Activated T-helper 2 cell treated with anti-CD3 and anti-CD28 coated beads, Interferon-gamma antibody, Interleukin-2, Interleukin-4, amounts not matched to agents 10 μg/mL and 5 μg/mL and 100 μg/mL, durations not matched to agents 14 hours and 24 hours and 36 hours (primary cell): ENCODE results near the gene BPIFA2. TPM values are rescaled to one million over a fixed set of nuclear protein-coding genes. Genes with fewer than 3 reads are reported as not detected.

Source experiments
- DNase-seq: peaks from one replicate; pipeline ENCODE4 v3.0.0; 2021; ENCODE audit warnings: low spot score
- H3K27ac Mint-ChIP-seq: one replicate; pipeline ENCODE4 v1.8.0; 2021; ENCODE audit warnings: mixed read lengths
- H3K27me3 Mint-ChIP-seq: one replicate; pipeline ENCODE4 v1.8.0; 2021; ENCODE audit warnings: low read depth, mixed read lengths
- H3K36me3 Mint-ChIP-seq: one replicate; pipeline ENCODE4 v1.8.0; 2021; ENCODE audit warnings: low read depth, mixed read lengths
- H3K4me1 Mint-ChIP-seq: one replicate; pipeline ENCODE4 v1.8.0; 2021; ENCODE audit warnings: low read depth, mixed read lengths
- H3K4me3 Mint-ChIP-seq: one replicate; pipeline ENCODE4 v1.8.0; 2021; ENCODE audit warnings: low read depth, mild to moderate bottlenecking, moderate library complexity, mixed read lengths
- H3K9me3 Mint-ChIP-seq: one replicate; pipeline ENCODE4 v1.8.0; 2021; ENCODE audit warnings: mixed read lengths
- intact Hi-C: fragments of 100-400 bp; cut with micrococcal nuclease; formaldehyde crosslinking; loops from one replicate; pipeline ENCODE4 v1.15.1; 2023
- total RNA-seq: library from RNA; stranded (reverse); gene quantifications from 2 replicates; pipeline ENCODE4 v1.2.3, GENCODE V29; 2022

BPIFA2 gene
- total RNA-seq, 1 donor from 2014 or later = not detected

DNA sequence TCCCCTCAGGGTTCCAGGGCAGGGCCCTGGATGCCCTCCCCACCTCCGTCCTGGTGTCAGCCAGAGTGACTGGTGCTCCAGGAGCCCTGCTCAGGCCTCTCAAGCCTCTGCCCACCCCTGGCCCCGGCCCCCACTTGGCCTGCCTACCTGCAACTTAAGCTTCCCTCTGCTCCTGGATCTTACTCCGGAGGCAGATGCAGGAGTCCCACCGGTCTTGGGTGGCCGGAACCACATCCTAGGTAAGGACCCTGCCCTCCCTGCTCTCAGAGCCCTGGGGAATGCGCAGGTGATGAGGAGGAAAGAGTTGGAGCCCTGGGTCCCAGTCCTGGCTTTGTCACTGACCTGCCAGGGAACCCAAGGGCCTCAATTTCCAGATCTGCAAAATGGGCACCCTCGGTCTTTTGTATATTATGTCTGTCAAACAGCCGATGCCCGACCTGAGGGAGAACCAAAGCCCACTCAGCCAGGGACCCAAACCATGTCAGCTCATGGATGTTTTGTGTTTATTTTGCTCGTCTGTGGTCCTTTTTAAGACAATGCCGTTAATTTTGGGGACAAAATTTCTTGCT is 34.5 kb upstream of the BPIFA2 start:
- H3K27me3 Mint-ChIP-seq = peaks cover 8% of the 10 kb centered on the region
- no peaks in the 10 kb centered on the region for H3K9me3 Mint-ChIP-seq
- DNase-seq = no peak
- H3K27ac Mint-ChIP-seq = no peak overlapping the region
- no peaks in the 10 kb centered on the region for H3K36me3 Mint-ChIP-seq
- H3K4me3 Mint-ChIP-seq = no peak overlapping the region
- intact Hi-C loops = no loop called here
- no peaks in the 10 kb centered on the region for H3K4me1 Mint-ChIP-seq

DNA sequence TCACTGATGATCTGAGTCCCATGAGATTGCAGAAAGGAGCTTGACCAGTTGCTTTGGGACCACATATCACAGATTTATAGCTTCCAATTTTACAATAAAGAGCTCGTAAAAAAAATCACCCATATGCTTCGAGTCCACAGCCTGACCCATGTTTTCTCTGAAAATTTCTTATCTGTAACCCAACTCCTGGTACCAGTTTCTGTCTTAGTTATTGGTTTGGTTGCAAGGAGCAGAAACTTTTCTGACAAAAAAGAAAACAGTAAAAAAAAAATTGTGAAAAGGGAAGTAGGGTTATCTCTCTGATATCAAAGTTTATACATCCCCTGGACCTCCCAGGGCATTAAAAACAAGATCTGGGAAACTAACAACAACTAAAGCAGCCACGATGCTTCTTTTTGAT is 30.8 kb upstream of the BPIFA2 start:
- Mint-ChIP-seq H3K27ac (no peak overlapping the region), H3K36me3 (no peaks in the 10 kb centered on the region), H3K4me1 (no peaks in the 10 kb centered on the region), H3K27me3 (peaks cover 5% of the 10 kb centered on the region), H3K9me3 (no peaks in the 10 kb centered on the region), H3K4me3 (no peak overlapping the region)
- intact Hi-C loops = no loop called here
- DNase-seq = no peak

DNA sequence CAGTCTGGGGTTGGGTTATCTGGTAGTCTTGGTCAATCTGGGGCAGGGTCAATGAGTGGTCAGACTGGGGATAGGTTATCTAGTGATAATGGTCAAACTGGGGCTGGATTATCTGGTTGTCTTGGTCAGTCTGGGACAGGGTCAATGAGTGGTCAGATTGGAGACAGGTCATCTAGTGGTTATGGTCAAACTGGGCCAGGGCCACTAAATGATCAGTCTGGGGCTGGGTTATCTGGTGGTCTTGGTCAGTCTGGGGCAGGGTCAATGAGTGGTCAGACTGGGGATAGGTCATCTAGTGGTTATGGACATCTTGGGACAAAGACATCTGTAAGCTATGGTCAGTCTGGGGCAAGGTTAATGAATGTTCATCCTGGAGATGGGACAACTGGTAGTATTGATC is 28.5 kb upstream of the BPIFA2 start:
- Mint-ChIP-seq H3K27me3 (peaks cover 10% of the 10 kb centered on the region), H3K27ac (no peak overlapping the region), H3K9me3 (no peaks in the 10 kb centered on the region), H3K4me3 (no peak overlapping the region), H3K4me1 (no peaks in the 10 kb centered on the region), H3K36me3 (no peaks in the 10 kb centered on the region)
- intact Hi-C loops = no loop called here
- no peak for DNase-seq

DNA sequence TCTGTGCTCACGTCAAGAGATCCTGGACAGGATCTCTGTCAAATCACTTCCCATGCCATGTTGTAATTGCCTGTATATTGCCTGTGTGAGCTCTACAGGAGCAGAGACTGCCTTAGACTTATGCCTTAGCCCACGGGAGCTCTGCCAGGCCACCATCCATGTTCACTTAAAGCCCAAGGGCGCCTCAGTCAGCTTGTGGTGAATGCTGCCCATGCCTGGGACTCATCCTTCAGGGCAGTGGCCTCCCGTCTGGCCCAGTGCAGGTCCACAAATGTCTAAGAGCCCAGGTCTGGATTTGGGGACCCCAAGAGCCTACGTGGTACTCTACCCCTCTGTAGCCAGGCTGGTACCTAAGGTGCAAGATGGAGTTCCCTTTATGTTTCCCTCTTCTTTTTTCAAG is 22.4 kb upstream of the BPIFA2 start:
- intact Hi-C loops = no loop called here
- Mint-ChIP-seq H3K36me3 (no peaks in the 10 kb centered on the region), H3K9me3 (no peaks in the 10 kb centered on the region), H3K27me3 (peaks cover 25% of the 10 kb centered on the region), H3K4me3 (no peak overlapping the region), H3K4me1 (no peaks in the 10 kb centered on the region), H3K27ac (no peak overlapping the region)
- DNase-seq = no peak

DNA sequence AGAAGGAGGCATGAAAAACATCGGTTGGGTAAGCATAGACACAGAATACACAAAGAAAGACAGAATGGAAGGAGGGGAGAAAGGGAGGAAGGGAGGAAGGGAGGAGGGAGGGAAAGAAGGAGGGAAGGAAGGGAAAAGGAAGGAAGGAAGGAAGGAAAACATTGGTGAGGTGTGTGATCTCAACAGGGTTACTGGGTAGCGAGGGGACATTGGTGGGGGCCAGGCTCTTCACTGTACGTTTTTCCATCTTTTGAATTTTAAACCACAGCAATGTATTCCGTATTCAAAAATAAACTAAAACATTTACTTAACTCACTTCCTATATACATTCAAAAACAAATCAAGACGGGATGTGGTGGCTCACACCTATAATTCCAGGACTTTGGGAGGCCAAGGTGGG is 20.7 kb upstream of the BPIFA2 start:
- Mint-ChIP-seq H3K4me3 (no peak overlapping the region), H3K36me3 (no peaks in the 10 kb centered on the region), H3K4me1 (no peaks in the 10 kb centered on the region)

DNA sequence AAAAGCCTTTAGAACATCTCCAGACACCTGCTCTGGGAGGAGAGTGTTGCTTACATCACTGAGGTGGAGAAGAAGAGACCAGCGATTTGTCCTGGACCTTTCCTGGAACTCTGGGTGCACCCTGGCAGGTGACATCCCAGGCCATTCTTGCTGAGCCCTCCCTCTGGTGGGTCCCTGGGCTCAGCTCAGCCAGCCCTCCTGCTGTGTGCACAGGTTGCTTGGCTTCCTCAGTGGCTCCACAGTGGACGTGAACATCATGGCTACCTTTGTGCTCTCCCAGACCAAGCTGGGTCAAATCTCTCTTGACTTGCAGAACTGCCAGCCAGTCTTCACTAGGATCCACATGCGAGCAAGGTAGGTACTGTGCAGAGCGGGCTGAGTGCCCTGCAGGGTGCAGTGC is 19.9 kb upstream of the BPIFA2 start:
- H3K27ac Mint-ChIP-seq = no peak overlapping the region
- H3K4me3 Mint-ChIP-seq = no peak overlapping the region
- H3K27me3 Mint-ChIP-seq = peaks cover 19% of the 10 kb centered on the region
- H3K36me3 Mint-ChIP-seq = no peaks in the 10 kb centered on the region
- no peaks in the 10 kb centered on the region for H3K9me3 Mint-ChIP-seq
- no peaks in the 10 kb centered on the region for H3K4me1 Mint-ChIP-seq
- intact Hi-C loops = no loop called here
- DNase-seq = no peak

More for the DNA sequence above, 20.7 kb upstream of the BPIFA2 start:
- no peaks in the 10 kb centered on the region for H3K9me3 Mint-ChIP-seq
- H3K27ac Mint-ChIP-seq = no peak overlapping the region
- peaks cover 21% of the 10 kb centered on the region for H3K27me3 Mint-ChIP-seq
- DNase-seq = no peak
- intact Hi-C loops = no loop called here

DNA sequence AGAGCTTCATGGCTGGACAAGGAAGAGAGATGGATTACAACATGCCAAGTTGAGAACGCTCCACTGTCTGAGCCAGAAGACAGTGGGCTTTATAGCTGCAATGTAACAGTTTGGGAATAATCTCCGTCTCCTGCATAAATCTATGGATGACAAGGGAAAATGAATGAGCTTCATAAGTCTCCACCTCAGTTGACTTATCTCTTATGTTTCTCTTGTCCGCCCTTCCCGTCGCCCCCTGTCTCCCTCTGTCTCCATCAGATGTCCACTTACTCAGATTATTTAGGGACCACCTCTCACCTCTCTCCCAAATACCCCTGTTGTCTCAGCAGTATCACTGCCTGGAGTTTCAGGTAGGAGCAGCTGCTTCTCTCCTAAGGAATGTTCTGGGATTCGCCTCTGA is 13.7 kb upstream of the BPIFA2 start:
- no peaks in the 10 kb centered on the region for H3K4me1 Mint-ChIP-seq
- H3K27me3 Mint-ChIP-seq = peaks cover 8% of the 10 kb centered on the region
- no peaks in the 10 kb centered on the region for H3K9me3 Mint-ChIP-seq
- no peaks in the 10 kb centered on the region for H3K36me3 Mint-ChIP-seq
- no peak for DNase-seq
- H3K4me3 Mint-ChIP-seq = no peak overlapping the region
- intact Hi-C loops = no loop called here
- no peak overlapping the region for H3K27ac Mint-ChIP-seq

DNA sequence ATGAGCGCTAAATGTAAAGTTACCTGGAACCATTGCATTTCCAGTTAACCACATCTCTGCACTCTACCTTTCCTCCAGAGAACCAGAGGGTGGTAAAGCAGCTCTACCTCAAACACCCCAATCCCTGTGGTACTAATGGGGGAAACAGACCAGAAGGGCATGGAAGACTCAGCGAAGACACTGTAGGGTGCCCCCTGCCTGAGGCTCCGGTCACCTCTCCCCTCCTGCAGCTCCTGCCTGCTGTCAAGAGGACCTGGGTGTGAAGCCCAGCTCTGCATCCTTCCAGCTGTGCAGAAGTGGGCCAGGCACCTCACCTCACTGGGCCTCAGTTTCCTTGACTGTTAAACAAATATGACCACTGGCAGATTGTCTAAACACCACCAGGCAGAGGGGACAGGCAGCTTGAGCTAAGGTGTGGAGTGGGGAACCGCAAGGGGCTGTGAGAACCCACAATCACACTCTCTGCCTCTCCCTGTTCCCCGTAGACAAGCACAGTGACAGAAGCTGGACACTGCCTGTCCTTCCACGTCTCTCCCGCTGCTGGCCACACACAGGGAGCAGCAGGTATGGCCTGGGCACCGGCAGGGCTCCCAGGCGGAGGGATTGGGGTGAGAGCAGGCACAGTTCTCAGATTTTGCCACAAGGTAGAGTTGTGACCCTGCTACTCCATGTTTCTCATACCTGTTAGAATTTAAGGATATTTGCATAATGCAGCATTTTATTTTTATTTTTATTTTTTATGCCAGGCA is 9.1 kb upstream of the BPIFA2 start:
- Mint-ChIP-seq H3K4me3 (no peak overlapping the region), H3K27ac (no peak overlapping the region), H3K9me3 (no peaks in the 10 kb centered on the region), H3K4me1 (no peaks in the 10 kb centered on the region), H3K27me3 (no peaks in the 10 kb centered on the region), H3K36me3 (no peaks in the 10 kb centered on the region)
- intact Hi-C loops = no loop called here
- no peak for DNase-seq

DNA sequence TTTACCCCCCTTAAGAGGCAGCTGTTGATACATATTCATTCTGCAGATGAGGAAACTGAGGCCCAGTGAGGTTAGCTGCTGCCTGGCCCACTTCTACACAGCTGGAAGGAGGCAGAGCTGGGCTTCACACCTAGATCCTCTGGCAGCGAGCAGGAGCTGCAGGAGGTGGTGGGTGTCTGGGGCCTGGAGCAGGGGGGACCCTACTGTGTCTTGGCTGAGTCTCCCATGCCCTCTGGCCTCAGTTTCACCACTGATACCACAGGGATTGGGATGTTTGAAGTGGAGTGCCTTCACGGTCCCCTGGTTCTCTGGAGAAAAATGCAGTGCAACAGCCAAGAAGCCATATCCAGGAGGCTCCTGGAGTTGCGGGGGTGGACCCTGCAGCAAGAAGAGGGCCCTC is 8.2 kb upstream of the BPIFA2 start:
- H3K9me3 Mint-ChIP-seq = no peaks in the 10 kb centered on the region
- intact Hi-C loops = no loop called here
- no peaks in the 10 kb centered on the region for H3K36me3 Mint-ChIP-seq
- H3K27ac Mint-ChIP-seq = no peak overlapping the region
- no peaks in the 10 kb centered on the region for H3K4me1 Mint-ChIP-seq
- no peak for DNase-seq
- no peaks in the 10 kb centered on the region for H3K27me3 Mint-ChIP-seq
- no peak overlapping the region for H3K4me3 Mint-ChIP-seq

DNA sequence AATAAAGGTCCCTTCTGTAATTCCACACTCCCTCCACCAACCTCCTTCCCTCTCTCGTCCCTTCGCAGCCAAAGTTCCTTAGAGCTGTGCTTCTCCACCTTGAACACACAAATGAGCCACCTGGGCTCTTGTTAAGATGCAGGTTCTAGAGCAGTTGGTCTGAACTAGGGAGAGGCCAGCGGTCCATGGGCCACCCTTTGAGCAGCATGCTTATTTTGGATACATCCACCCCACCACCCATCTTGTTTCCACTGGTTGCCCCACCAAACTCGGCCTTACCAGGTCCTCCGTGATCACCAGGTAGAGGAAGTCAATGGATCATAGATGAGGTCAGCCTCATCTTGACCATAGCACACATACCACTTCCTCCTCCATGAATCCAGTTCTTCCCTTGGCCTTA is 7.3 kb upstream of the BPIFA2 start:
- no peaks in the 10 kb centered on the region for H3K9me3 Mint-ChIP-seq
- H3K36me3 Mint-ChIP-seq = no peaks in the 10 kb centered on the region
- no peaks in the 10 kb centered on the region for H3K4me1 Mint-ChIP-seq
- no peak overlapping the region for H3K4me3 Mint-ChIP-seq
- intact Hi-C loops = no loop called here
- no peak overlapping the region for H3K27ac Mint-ChIP-seq
- no peak for DNase-seq
- no peaks in the 10 kb centered on the region for H3K27me3 Mint-ChIP-seq

DNA sequence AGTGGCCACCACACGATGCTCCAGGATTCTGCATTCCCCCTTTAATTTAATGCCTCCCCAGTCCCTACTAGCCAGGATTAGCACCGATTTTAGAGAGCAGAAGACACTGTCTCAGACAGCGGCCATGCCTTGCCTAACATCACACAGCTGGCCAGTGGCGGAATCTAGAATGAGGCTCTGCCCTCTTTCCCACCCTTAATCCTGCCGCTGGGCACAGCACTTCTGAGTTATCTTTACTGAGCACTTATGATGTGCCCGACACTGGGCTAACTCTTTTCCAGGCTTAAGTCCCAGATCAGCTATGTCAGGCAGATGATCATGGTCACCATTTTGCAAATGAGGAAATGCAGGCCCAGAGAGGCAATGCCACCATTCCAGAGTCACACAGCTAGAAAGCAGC is 5.6 kb upstream of the BPIFA2 start:
- intact Hi-C loops = no loop called here
- Mint-ChIP-seq H3K27ac (no peak overlapping the region), H3K4me3 (no peak overlapping the region), H3K4me1 (no peaks in the 10 kb centered on the region), H3K36me3 (no peaks in the 10 kb centered on the region), H3K27me3 (no peaks in the 10 kb centered on the region), H3K9me3 (no peaks in the 10 kb centered on the region)
- no peak for DNase-seq

DNA sequence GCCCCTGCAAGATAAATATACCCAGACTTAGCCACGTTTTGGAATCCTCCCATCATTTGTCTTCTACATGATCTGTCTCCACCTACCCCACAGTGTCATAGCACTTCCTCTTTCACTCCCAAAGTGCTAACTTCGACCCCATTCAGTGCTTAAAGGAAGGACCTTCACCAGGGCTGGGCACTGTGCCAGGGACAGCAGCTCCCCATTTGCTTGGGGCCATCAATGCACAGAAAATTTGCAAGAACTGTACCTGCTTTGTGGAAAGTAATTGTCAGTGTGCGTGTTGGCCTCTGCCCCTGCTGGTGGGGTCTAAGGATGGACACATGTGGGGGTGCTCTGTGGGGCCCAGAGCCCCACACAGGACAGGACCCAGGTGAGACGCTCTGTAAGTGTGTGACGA is 5.2 kb upstream of the BPIFA2 start:
- H3K27ac Mint-ChIP-seq = no peak overlapping the region
- intact Hi-C loops = no loop called here
- H3K4me1 Mint-ChIP-seq = no peaks in the 10 kb centered on the region
- H3K27me3 Mint-ChIP-seq = no peaks in the 10 kb centered on the region
- no peaks in the 10 kb centered on the region for H3K9me3 Mint-ChIP-seq
- DNase-seq = no peak
- no peaks in the 10 kb centered on the region for H3K36me3 Mint-ChIP-seq
- H3K4me3 Mint-ChIP-seq = no peak overlapping the region

DNA sequence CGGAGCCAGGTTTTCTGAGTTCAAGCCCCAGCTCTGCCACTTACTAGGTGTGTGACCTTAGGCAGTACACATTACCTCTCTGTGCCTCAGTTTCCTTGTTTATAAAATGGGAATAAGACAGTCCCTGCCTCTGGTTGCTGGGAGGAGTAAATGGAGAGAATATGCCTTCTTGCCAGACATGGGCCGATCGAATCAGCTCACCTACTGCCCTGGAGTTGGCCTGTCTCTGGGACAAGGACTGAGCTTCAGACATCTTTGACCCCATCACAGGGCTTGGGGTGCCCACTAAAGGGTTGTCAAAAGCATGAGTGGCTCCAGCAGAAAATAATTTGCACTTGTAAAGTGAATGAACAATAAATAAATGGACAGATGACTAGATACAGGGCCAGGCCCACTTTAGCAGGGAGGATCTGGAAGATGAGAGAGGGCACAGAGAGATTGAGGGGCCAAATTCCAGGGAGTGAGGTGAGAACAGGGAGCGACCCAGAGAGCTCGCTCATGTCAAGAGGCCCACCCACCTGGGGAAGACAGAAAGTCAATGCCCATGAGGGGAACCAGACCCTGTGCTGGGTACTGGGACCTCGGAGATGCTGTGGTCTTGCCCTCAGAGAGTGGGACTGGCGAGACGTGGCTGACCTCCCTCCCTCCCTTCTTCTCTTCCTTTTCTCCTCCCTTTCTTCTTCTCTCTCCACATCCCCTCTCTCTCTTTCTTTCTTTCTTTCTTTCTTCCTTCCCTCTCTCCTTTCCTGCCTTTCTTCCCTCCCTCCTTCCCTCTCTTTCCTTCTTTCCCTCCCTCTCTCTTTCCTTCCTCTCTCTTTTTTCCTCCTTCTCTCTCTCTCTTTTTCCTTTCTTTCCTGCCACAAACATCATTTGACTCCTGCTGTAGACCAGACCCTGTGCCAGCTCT is 3.9 kb upstream of the BPIFA2 start:
- DNase-seq = no peak
- Mint-ChIP-seq H3K4me1 (no peaks in the 10 kb centered on the region), H3K36me3 (no peaks in the 10 kb centered on the region), H3K27me3 (no peaks in the 10 kb centered on the region), H3K9me3 (peaks cover 8% of the 10 kb centered on the region), H3K27ac (no peak overlapping the region), H3K4me3 (no peak overlapping the region)
- intact Hi-C loops = no loop called here
